Anterior cingulate cortex (tissue), 58 donors: ENCODE results near the gene RIMBP3C.
"Not testable (repeated sequence)": the region's sequence is repeated elsewhere in the genome, so short reads cannot be mapped to it uniquely, and the experiment has no call there.

ENCODE experiments used
- DNase-seq, 58 donors: peaks; one replicate each; lab custom pipeline; 2025; lab: John Stamatoyannopoulos, UW

Gene RIMBP3C

GRCh38 chr22:21539862-21540261, 11.4 kb downstream of the RIMBP3C start:
- DNase-seq = not testable (repeated sequence)

- not testable (repeated sequence) for DNase-seq
Measured at GRCh38 chr22:21532863-21533648, 18.2 kb downstream of the RIMBP3C start.

- DNase-seq = not testable (repeated sequence)
Measured at GRCh38 chr22:21531525-21531924, 19.7 kb downstream of the RIMBP3C start.

GRCh38 chr22:21526705-21527500, 24.4 kb downstream of the RIMBP3C start:
- not testable (repeated sequence) for DNase-seq

GRCh38 chr22:21516970-21517764, 34.1 kb downstream of the RIMBP3C start:
- DNase-seq = not testable (repeated sequence)

GRCh38 chr22:21516522-21516921, 34.7 kb downstream of the RIMBP3C start:
- DNase-seq = not testable (repeated sequence)

- not testable (repeated sequence) for DNase-seq
Measured at GRCh38 chr22:21515234-21515633, 36.0 kb downstream of the RIMBP3C start.

GRCh38 chr22:21514117-21514516, 37.1 kb downstream of the RIMBP3C start:
- not testable (repeated sequence) for DNase-seq

- not testable (repeated sequence) for DNase-seq
Measured at GRCh38 chr22:21512022-21512421, 39.2 kb downstream of the RIMBP3C start.

- DNase-seq = not testable (repeated sequence)
Measured at GRCh38 chr22:21510397-21510796, 40.9 kb downstream of the RIMBP3C start.

- not testable (repeated sequence) for DNase-seq
Measured at GRCh38 chr22:21499623-21500506, 51.4 kb downstream of the RIMBP3C start.

- not testable (repeated sequence) for DNase-seq
Measured at GRCh38 chr22:21498489-21498888, 52.8 kb downstream of the RIMBP3C start.

- not testable (repeated sequence) for DNase-seq
Measured at GRCh38 chr22:21497984-21498383, 53.3 kb downstream of the RIMBP3C start.
